Fibroblast of gingiva (primary cell): ENCODE results near the gene CLEC3B.
A peak's percentile ranks its signal among the peaks of the same experiment; 100 is the strongest.
"Not testable (repeated sequence)": the region's sequence is repeated elsewhere in the genome, so short reads cannot be mapped to it uniquely, and the experiment has no call there.

Source experiments
- DNase-seq: peaks from one replicate; pipeline ENCODE4 v3.0.0-alpha.2; 2011; ENCODE audit warnings: low read depth

The CLEC3B gene

DNA sequence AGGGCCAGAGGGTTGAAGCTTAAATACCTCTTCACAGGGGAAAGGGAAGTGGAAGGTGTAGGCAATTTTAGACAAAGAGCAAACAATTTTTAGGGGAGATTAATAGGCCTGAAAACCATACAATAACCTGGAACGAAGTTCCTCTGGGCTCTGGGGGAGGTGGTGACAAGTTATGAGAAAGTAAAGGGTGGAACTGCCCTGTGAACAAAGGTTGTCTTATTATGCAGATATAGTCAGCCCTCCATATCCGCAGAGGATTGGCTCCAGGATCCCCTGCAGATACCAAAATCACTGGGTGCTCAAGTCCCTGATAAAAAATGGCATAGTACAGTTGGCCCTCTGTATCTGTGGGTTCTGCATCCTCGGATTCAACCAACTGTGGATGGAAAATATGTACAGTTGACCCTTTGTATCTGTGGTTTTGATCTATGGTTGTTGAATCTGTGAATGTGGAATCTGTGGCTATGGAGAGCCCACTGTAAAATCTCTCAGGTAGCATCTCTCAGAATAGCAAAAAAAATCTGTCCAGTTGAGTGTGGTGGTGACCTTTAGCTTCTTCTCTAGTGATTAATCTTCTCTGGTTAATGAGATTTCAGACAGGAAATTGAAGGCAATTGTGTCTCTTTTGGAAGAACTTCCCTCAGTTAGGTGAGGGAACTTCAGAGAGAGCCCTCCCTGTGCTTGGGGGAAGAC lies 40.2 kb downstream of the CLEC3B start:
- no peak for DNase-seq

DNA sequence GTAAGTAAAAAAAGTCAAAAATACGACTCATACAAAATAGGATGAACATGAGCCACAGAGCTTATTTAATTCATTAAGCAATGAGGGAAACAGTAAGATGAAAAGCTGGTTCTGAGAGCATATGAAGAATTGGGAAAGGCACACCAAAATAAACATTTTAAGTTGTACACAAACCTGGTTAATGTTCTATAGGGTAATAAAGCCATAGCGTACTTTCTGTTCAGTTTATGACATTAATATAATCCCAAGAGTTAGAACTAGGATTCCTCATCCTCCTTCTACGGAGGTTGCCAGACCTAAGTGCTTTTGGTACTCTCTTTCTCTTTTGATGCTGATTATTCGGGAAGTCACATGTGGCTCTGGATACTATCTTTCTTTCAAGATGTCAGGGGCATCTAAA lies 41.4 kb downstream of the CLEC3B start:
- DNase-seq = no peak

DNA sequence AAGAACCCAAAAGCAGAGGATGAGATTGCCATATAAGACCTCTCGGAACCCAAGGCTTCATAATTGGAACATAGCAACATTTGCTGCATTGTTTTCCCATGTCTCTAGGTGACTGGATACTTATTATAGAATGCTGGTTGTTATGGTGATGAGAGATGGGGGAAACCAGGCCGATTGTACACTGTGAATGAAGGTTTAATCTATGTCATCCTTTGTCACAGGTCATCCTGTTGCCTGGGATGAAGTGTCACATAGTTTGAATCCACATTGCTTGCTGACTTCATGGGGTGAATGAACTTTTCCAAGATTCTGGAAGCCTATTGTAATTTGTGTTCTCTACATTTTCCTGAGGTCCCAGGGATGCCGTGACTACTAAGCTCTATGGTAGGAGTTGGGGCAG lies 41.8 kb downstream of the CLEC3B start:
- DNase-seq = no peak

DNA sequence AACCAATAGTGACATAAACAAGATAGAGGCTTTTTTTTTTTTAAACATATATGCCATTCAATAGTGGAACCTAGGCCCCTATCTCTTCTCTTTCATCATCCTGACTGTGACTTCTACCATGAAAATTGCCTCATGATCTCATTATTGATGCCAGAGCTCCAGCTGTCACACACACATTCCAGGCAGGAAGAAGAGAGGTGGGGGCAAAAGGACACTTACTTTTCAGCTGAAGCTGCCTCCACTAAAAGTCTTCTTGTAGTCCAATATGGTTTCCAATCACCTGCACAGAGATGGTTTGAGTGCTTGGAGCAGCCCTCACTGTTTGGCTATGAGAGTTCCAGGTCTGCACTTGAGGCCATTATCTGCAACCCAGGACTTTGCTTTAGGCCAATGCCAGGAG lies 45.0 kb downstream of the CLEC3B start:
- no peak for DNase-seq

DNA sequence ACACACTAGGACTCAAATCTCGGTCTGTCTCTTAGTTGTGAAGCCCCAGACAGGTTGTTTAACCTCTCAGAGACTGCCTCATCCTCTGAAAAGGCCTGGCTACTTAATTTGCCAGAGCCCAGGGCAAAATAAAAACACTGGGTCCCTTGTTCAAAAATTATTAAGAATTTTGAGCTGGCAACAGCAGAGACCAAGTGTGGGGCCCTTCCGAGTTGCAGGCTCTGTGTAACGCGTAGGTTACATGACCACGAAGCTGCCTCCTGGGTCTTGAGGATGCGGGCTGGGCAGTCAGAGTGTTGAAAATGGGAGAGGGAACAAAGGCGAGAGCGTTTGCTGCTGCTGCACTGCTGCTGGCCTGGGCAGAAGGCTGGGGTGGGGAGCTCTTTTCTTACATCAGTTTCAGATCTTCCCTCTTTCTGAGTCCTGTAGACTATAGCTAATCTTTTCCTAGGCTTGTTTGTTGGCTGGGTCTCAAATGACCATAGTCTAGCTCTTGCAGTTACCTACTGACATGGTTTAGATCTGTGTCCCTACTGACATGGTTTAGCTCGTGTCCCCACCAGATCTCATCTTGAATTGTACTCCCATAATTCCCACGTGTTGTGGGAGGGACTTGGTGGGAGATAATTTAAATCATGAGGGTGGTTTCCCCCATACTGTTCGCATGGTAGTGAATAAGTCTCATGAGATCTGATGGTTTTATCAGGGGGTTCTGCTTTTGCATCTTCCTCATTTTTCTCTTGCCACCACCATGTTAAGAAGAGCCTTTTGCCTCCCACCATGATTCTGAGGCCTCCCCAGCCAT lies 49.9 kb downstream of the CLEC3B start:
- DNase-seq = no peak

DNA sequence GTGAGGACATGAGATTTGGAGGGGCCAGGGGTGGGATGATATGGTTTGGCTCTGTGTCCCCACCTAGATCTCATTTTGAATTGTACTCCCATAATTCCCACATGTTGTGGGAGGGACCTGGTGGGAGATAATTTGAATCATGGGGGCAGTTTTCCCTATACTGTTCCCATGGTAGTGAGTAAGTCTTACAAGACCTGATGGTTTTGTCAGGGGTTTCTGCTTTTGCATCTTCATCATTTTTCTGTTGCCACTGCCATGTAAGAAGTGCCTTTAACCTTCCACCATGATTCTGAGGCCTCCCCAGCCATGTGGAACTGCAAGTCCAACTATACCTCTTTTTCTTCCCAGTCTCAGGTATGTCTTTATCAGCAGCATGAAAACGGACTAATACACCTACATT lies 52.2 kb downstream of the CLEC3B start:
- DNase-seq = not testable (repeated sequence)

DNA sequence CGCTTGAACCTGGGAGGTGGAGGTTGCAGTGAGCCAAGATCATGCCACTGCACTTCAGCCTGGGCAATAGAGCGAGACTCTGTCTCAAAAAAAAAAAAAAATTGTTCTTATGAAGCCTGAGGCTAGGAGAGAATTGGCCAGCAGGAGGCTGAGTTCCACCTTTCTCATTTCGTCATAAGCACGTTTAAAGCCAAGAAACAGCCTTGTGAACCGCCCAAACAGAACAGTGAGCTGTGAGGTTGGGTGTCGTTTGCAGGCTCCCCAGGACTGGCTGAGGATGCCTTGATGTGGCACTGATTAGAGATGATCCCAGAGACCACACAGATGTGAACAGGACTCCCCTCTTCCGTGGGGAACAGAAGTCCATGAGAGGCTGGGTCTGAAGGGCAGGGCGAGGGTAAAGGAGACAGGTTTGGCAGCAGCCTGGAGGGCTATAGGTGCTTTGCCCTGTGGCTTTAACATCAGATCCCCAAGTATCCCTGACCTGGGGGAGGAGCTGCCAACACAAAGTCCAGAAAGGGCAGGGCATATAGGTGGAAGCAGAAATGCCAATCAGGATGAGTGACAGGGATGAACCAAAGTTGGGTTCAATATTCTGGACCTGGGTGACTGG lies 52.9 kb downstream of the CLEC3B start:
- DNase-seq = peak; percentile 34

DNA sequence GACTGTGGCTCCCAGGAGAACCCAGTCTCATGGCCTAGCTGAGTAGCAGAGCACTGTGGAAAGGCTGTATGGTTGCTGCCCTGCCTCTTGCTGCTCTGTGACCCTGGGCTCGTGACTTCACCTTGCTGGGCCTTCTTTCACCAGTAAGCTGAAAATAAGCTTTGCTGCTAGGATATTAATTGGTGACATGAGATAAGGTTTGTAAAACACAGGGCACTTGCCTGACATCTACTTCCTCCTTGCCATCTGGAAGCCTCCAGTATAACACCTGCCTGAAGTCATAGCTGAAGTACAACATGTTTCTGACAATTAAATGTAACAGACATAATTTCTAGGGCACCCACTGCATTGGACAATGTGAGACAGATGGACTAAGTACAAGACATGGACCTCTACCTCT lies 53.6 kb downstream of the CLEC3B start:
- no peak for DNase-seq

DNA sequence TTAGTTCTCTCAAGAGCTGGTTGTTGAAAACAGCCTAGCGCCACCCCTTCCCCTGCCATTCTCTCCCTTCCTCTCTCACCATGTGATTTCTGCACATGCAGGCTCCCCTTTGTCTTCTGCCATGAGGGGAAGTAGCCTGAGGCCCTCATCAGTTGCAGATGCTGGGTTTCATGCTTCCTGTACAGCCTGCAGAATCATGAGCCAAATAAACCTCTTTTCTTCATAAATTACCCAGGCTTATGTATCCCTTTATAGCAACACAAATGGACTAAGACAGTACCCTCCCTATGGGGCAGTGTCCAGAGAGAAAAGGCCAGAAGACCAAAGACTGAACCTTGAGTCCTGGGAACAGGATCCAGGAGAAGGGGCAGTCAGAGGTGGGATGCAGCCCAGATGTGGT lies 54.7 kb downstream of the CLEC3B start:
- DNase-seq = no peak

DNA sequence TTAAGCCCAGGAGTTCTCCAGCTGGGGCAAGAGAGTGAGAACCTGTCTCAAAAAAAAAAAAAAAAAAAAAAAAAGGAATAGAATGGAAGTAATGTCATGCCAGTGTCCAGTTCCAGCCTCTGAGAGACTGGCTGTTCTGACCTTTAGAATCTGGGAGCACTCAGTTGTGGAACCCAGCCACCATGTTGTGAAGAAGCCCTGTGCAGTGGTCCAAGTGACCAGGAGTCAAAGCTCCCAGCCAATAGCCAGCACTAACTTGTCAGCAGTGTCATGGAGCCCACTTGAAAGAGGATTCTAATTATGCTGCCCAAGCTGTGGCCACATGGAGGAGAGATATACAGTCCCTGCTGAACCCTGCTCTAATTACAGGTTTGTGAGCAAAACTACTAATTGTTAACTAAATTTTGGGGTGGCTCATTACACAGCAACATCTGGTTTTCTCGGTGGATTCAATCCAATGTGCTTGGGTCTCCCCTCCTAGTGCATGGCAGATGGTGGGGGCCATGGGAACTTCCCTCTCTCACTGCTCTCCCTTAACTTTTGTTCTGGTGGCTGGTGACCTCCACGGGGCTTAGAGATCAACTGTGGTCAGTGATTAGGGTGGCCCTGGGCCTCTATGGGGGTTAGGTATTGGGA lies 55.5 kb downstream of the CLEC3B start:
- no peak for DNase-seq

DNA sequence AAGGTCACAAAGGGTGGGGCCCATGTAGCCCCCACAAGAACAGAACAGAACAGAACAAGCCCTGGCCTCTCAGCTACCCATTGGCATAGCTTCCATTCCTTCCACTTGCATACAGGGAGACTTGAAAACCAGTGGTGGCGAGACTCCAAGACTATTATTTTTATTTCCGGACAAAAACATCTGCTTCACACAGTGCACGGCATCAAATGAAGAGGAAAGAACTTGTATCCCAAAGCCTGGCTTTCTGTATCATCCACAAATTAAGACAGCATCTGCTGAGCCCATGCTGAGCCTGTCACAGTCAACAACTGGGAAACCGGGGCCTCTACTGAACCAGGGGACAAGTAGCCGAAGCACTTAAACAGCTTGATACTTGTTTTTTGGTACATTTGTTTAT lies 56.0 kb downstream of the CLEC3B start:
- DNase-seq = peak; percentile 64

DNA sequence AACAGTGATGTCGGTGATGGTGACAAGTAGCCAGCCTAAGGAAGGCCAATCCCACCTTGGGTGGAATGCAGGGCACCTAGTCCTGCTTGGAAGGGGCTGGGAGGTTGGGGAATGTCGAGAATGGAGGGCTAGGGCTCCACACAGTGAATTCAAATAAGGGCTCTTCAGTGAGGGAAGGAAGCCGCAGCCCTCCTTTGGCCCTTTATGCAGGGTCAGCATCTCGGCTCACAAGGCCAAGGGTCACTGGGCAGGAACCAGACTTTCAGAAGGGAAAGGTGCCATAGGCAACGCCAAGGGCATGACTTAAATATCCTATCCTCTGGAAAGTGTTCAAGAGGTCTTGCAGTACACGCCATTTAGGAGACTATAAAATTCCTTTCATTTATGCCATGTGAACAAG lies 56.9 kb downstream of the CLEC3B start:
- no peak for DNase-seq

DNA sequence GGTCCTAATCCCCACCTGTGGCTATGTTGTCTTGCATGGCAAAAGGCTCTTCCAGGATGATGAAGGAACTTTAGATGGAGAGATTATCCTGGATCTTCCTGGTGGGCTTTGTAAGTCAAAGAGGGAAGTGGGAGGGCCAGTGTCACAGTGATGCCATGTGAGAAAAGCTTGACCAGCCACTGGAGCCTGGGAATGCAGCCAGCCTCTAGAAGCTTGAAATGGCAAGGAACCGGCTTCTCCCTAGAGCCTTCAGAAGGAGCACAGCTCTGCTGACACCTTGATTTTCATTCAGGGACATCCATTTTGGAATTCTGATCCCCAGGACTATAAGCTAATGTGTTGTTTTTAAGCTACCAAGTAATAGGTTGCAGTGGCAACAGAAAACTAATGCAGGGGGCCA lies 58.3 kb downstream of the CLEC3B start:
- DNase-seq = no peak

DNA sequence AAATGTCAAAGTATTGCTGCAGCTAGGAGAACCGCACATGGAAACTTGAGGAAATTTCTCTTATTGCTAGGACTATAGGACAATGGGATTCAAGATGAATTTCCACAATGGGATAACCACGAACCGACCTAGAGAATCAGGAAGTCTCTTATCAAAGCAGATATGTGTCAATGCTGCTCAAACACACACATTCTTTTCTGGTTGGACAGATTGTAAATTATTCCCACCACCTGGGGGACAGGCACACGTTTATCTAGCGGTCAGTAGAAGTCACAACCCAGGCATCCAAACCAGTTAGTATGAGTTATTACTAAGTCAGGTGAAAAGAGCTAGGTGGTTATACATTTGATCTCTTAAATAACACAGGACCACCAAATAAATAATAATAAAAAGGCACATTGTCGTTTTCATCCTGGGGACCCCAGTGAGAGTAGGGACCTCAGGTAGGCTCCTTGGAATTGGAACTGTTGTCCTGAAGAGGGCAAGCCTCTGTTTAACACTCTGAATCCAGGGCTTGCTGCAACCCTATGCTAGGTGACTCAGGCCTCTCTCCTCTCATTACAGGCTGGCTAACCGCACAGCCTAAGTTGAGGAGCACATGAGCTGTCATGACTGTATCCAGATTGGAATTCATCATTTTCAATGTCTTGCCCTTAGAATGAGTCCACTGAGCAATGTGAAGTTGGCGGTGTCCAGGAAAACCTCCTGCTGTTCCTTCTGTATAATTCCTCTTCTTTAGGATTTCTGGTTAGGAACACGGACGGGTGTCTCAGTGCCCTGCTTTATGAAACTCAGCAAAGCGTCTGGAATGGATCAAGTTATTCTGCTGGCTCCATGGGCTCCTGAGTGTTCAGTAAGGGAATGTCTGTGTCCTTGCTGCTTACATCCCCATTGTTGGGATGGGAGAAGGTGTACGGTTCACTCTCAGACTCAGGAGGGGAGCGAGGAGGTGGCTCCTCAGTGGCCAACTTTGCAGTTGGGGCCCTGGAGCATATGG lies 59.0 kb downstream of the CLEC3B start:
- peak; percentile 72 for DNase-seq
